Loucy (cell line): ENCODE results near the gene ZNF609.

Experiments
- CTCF ChIP-seq: fragments of 200-600 bp; sonication (generic); conservative IDR thresholded peaks from 2 replicates; pipeline ENCODE4 v1.5.1; 2014; ENCODE audit warnings: mild to moderate bottlenecking, antibody characterized with exemption, low read length
- EZH2phosphoT487 ChIP-seq: fragments of 200-600 bp; IDR thresholded peaks from 2 replicates; pipeline ENCODE4 v1.6.1; 2018; ENCODE audit warnings: antibody characterized with exemption, mild to moderate bottlenecking, moderate library complexity, borderline replicate concordance

DNA sequence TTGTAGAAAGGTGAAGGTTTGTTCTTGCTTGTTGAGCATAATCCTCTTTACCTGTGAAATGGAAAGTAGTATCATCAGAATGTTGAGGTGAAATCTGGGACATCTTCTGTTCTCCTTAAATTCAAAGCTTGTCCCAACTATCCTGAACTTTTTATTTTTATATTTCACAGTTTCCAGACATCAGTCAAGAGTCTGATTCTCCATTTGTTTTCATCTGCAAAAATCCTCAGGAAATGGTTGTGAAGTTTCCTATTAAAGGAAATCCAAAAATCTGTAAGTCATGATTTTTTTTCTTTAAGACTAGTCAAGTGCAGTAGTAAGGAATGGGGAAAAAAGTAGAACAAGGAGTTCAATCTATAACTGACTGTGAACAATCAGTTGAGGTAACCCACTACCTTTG, 15.5 kb upstream of the ZNF609 start:
- TF ChIP-seq CTCF (no peak), EZH2phosphoT487 (no peak)
